ENCODE measurements around the gene MKS1.
A peak's percentile ranks its signal among the peaks of the same experiment; 100 is the strongest.

Gene MKS1

DNA sequence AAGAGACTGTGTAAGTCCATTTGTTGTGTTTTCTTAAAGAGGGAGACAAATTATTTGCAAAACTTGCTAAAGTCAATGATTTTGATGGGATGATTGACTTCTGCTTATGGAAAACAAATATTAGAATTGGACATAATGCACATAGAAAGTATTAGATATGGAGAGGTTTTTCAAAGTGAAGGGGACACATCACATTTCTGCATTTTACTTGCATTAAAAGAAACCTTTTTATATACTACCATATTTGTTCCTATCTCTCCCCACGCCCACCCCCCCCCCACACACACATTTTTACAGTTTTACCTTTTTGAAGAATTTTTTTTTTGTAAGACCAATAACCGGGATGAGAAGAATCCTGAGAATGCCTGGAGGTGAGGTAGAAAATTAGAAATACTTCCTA is 60.9 kb downstream of the MKS1 start:
- no peak for DNase-seq (ENCODE audit: low read depth)

DNA sequence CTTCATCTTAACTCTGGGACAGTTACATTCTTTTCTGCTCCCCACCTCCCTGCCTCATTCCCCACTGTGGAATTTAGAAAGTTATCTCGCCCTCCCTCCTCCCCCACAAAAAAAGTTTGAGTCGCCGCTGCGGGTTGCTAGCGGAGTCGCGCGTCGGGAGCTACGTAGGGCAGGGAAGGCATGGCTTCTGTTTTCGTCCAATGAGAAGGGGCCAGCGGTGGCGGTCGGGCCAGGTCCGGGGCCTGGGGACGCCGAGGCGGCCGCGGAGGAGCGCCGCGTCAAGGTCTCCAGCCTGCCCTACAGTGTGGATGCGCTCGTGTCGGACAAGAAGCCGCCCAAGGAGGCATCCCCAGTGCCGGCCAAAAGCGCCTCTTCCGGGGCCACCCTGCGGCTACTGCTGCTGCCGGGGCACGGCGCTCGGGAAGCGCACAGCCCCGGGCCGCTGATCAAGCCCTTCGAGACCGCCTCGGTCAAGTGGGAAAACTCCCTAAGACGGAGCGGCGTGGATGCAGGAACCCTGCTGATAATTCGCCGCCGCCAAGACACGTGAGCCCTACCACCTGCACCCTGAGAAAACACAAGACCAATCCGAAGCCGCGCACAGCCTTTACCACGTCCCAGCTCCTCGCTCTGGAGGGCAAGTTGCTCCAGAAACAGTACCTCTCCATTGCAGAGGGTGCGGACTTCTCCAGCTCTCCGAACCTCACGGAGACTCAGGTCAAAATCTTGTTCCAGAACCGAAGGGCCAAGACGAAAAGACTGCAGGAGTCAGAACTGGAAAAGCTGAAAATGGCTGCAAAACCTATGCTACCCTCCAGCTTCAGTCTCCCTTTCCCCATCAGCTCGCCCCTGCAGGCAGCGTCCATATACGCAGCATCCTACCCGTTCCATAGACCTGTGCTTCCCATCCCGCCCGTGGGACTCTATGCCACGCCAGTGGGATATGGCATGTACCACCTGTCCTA is 61.9 kb downstream of the MKS1 start:
- DNase-seq (ENCODE audit: low read depth): peak; percentile 21

Measured in stimulated activated CD8-positive, alpha-beta memory T cell treated with anti-CD3 and anti-CD28 coated beads, Interleukin-12 subunit alpha, Interleukin-12 subunit beta, amount 100 ng/mL, for 4 hours (primary cell).